Liver (tissue), 3 donors: ENCODE measurements around the gene GYG2.

Source experiments
- CTCF ChIP-seq: fragments of 150-350 bp; IDR thresholded peaks from 2 replicates; pipeline ENCODE4 v1.5.1; 2017; ENCODE audit warnings: improper control_type of control experiment, low read depth, low read length; ENCODE audit not compliant: missing input control
- EGR1 ChIP-seq, 2 donors: IDR thresholded peaks; 2 replicates each; pipeline ENCODE4 v1.6.1; 2016 to 2018; ENCODE audit warnings: antibody characterized with exemption in 2 of 2, low read depth in 2 of 2
- MAX ChIP-seq: IDR thresholded peaks from 2 replicates; pipeline ENCODE4 v1.6.1; 2016; ENCODE audit warnings: antibody characterized with exemption
- RAD21 ChIP-seq, 2 donors: IDR thresholded peaks; 2 replicates each; pipeline ENCODE4 v1.6.1; 2016; ENCODE audit warnings: antibody characterized with exemption in 2 of 2, mild to moderate bottlenecking in 2 of 2
- REST ChIP-seq: IDR thresholded peaks from 2 replicates; pipeline ENCODE4 v1.6.1; 2016; ENCODE audit warnings: antibody characterized with exemption, mild to moderate bottlenecking
- RXRA ChIP-seq, 2 donors: IDR thresholded peaks; 2 replicates each; pipeline ENCODE4 v1.6.1; 2017 to 2018; ENCODE audit warnings: antibody characterized with exemption in 2 of 2, mild to moderate bottlenecking in 1 of 2
- SP1 ChIP-seq: IDR thresholded peaks from 2 replicates; pipeline ENCODE4 v1.6.1; 2018; ENCODE audit warnings: antibody characterized with exemption, mild to moderate bottlenecking
- donor health status: healthy.
- donor health status: healthy.

- no peak for TF ChIP-seq REST
- TF ChIP-seq CTCF = no peak
- no peak for TF ChIP-seq SP1
- TF ChIP-seq RXRA (IDR thresholded peaks at IDR 0.05) = no peak
- no peak for TF ChIP-seq RAD21 (IDR thresholded peaks at IDR 0.05)
- TF ChIP-seq EGR1 (IDR thresholded peaks at IDR 0.05; ENCODE audit: low read depth in 2 of 2) = no peak
- TF ChIP-seq MAX = no peak
These were observed 74.6 kb downstream of the GYG2 start for GRCh38 chrX:2903366-2903765.
